Prostate gland (tissue), 2 donors: ENCODE results near the gene SPTB.

ENCODE experiments used
- CTCF ChIP-seq, 4 experiments: fragments of 200-600 bp in 2 of 4; fragments of 450-650 bp in 2 of 4; sonication (generic) in 2 of 4; IDR thresholded peaks; 1 replicate in 3 of 4; 2 replicates in 1 of 4; pipeline ENCODE4 v1.5.1; 2016 to 2019; ENCODE audit warnings: antibody characterized with exemption in 4 of 4, mild to moderate bottlenecking in 2 of 4, moderate library complexity in 2 of 4
- POLR2AphosphoS5 ChIP-seq: sonication (generic); formaldehyde crosslinking; IDR thresholded peaks from one replicate; pipeline ENCODE4 v1.6.1; 2017; ENCODE audit warnings: antibody characterized with exemption

GRCh38 chr14:64870160-64870559, 9.5 kb downstream of the SPTB start:
- no peak for TF ChIP-seq POLR2AphosphoS5
- no peak for TF ChIP-seq CTCF (IDR thresholded peaks at IDR 0.05)
